ENCODE results near the gene CSRNP3. TPM values are rescaled to one million over a fixed set of nuclear protein-coding genes. Genes with fewer than 3 reads are reported as not detected.

The CSRNP3 gene
- total RNA-seq, 3 donors from 2014 or later (not counting 1 experiment from before 2014, with no cell fraction given): not detected

DNA sequence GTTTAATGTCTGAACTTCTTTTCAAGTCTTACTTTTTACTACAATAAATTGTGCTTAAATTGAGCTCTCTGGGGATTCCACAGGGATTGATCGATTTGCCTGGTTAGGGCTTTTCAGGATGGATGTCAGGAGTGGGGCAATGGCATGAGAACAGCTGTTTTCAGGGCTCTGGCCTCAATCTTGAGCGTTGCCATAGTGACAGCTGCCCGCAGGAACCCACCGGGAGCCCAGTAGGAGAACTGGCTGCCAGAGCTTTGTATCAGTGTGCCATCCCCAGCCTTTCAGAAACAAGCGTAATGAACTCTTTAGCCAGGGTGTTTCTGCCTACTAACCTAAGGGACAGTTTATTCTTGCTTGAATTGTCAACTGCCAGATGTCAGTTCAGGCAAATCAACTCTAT, 231.0 kb downstream of the CSRNP3 start:
- intact Hi-C loops (cut with micrococcal nuclease): no loop called here
- Histone ChIP-seq H3K36me3 (ENCODE audit: control insufficient read depth, insufficient read depth, low read length) (no peaks in the 10 kb centered on the region), H3K4me3 (ENCODE audit: low read length) (no peak overlapping the region), H3K4me1 (ENCODE audit: control insufficient read depth, insufficient read depth, low read length) (no peaks in the 10 kb centered on the region), H3K9me3 (ENCODE audit: control insufficient read depth, insufficient read depth, low read length) (no peaks in the 10 kb centered on the region), H3K27me3 (ENCODE audit: control insufficient read depth, insufficient read depth, low read length) (no peaks in the 10 kb centered on the region), H3K27ac (ENCODE audit: low read length) (no peak overlapping the region)
- DNase-seq (no peak), ATAC-seq (no peak)
- Mint-ChIP-seq H3K27ac (no peak overlapping the region), H3K4me1 (no peaks in the 10 kb centered on the region), H3K9me3 (no peaks in the 10 kb centered on the region), H3K27me3 (ENCODE audit: low read depth in 2 of 2) (peaks cover 5 to 19% of the 10 kb centered on the region in 2 donors), H3K4me3 (no peak overlapping the region), H3K36me3 (no peaks in the 10 kb centered on the region)
- no peak for TF ChIP-seq CTCF (IDR thresholded peaks at IDR 0.05)
- 85% methylated on average over 5 of the region's 5 CpGs for WGBS (ENCODE audit: insufficient coverage)

- TF ChIP-seq CTCF (IDR thresholded peaks at IDR 0.05): no peak
These were observed 231.6 kb downstream of the CSRNP3 start for GRCh38 chr2:165701147-165701546.

GRCh38 chr2:165706960-165707487, 237.5 kb downstream of the CSRNP3 start:
- H3K9me3 Mint-ChIP-seq: peaks cover 2 to 3% of the 10 kb centered on the region in 2 donors
- WGBS (ENCODE audit: insufficient coverage): 94% methylated on average over 3 of the region's 3 CpGs
- intact Hi-C loops (cut with micrococcal nuclease): no loop called here

More at GRCh38 chr2:165701147-165701546, 231.6 kb downstream of the CSRNP3 start:
- Mint-ChIP-seq H3K4me3 (no peak overlapping the region), H3K4me1 (no peaks in the 10 kb centered on the region), H3K27ac (no peak overlapping the region), H3K27me3 (ENCODE audit: low read depth in 2 of 2) (peaks cover 3 to 16% of the 10 kb centered on the region in 2 donors), H3K36me3 (no peaks in the 10 kb centered on the region), H3K9me3 (no peaks in the 10 kb centered on the region)
- no peaks in the 10 kb centered on the region for H3K36me3 ChIP-seq (ENCODE audit: control insufficient read depth, insufficient read depth, low read length)
- no peak for DNase-seq
- no peaks in the 10 kb centered on the region for H3K4me1 ChIP-seq (ENCODE audit: control insufficient read depth, insufficient read depth, low read length)
- no peak overlapping the region for H3K27ac ChIP-seq (ENCODE audit: low read length)
- H3K27me3 ChIP-seq (ENCODE audit: control insufficient read depth, insufficient read depth, low read length): no peaks in the 10 kb centered on the region
- no peaks in the 10 kb centered on the region for H3K9me3 ChIP-seq (ENCODE audit: control insufficient read depth, insufficient read depth, low read length)
- no peak for ATAC-seq
- intact Hi-C loops (cut with micrococcal nuclease): no loop called here
- WGBS (ENCODE audit: insufficient coverage): 82% methylated on average over 5 of the region's 6 CpGs
- no peak overlapping the region for H3K4me3 ChIP-seq (ENCODE audit: low read length)

More at GRCh38 chr2:165706960-165707487, 237.5 kb downstream of the CSRNP3 start:
- H3K27me3 Mint-ChIP-seq (ENCODE audit: low read depth in 2 of 2): peaks cover 0 to 2% of the 10 kb centered on the region in 2 donors
- no peaks in the 10 kb centered on the region for H3K4me1 ChIP-seq (ENCODE audit: control insufficient read depth, insufficient read depth, low read length)
- no peak for ATAC-seq
- H3K4me3 ChIP-seq (ENCODE audit: low read length): no peak overlapping the region
- H3K27me3 ChIP-seq (ENCODE audit: control insufficient read depth, insufficient read depth, low read length): no peaks in the 10 kb centered on the region
- no peaks in the 10 kb centered on the region for H3K36me3 Mint-ChIP-seq
- H3K9me3 ChIP-seq (ENCODE audit: control insufficient read depth, insufficient read depth, low read length): no peaks in the 10 kb centered on the region
- no peaks in the 10 kb centered on the region for H3K36me3 ChIP-seq (ENCODE audit: control insufficient read depth, insufficient read depth, low read length)
- no peak overlapping the region for H3K27ac Mint-ChIP-seq
- H3K4me1 Mint-ChIP-seq: no peaks in the 10 kb centered on the region
- H3K4me3 Mint-ChIP-seq: no peak overlapping the region
- TF ChIP-seq CTCF (IDR thresholded peaks at IDR 0.05): no peak
- no peak for DNase-seq
- no peak overlapping the region for H3K27ac ChIP-seq (ENCODE audit: low read length)
